PC-3 (cell line): ENCODE measurements around the gene MYLK.

Experiments
- EZH2 ChIP-seq: fragments of 300-600 bp; sonication (generic); IDR thresholded peaks from one replicate; pipeline ENCODE4 v1.6.1; 2017; ENCODE audit warnings: antibody characterized with exemption, mild to moderate bottlenecking, low read length; ENCODE audit not compliant: unreplicated experiment
- TF ChIP-seq, protein P1 (sequence below): fragments of 300-600 bp; sonication (generic); conservative IDR thresholded peaks from 2 replicates; pipeline ENCODE4 v1.5.1; 2017; ENCODE audit warnings: antibody characterized with exemption, low read depth, mild to moderate bottlenecking, low read length

DNA sequence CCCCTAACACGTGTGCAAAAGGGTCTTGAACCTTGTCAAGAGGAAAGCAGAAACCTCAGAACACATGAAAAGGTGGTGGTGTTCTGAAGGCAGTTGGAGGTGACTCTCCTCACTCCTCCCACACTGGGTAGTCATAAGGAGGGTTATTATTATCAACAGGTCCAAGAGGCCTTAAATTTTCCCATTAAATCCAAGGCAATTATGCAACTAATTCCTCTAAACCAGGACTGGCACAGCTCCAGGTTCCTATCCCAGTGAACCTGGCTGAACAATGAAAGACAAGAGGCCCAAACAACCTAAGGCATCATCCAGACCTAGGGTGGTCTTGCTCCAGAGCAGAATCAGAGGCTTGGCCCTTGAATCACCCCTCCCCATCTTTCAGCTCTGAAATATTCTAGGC, 15.0 kb downstream of the MYLK start:
- TF ChIP-seq, protein P1, sequence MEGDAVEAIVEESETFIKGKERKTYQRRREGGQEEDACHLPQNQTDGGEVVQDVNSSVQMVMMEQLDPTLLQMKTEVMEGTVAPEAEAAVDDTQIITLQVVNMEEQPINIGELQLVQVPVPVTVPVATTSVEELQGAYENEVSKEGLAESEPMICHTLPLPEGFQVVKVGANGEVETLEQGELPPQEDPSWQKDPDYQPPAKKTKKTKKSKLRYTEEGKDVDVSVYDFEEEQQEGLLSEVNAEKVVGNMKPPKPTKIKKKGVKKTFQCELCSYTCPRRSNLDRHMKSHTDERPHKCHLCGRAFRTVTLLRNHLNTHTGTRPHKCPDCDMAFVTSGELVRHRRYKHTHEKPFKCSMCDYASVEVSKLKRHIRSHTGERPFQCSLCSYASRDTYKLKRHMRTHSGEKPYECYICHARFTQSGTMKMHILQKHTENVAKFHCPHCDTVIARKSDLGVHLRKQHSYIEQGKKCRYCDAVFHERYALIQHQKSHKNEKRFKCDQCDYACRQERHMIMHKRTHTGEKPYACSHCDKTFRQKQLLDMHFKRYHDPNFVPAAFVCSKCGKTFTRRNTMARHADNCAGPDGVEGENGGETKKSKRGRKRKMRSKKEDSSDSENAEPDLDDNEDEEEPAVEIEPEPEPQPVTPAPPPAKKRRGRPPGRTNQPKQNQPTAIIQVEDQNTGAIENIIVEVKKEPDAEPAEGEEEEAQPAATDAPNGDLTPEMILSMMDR: no peak
- TF ChIP-seq EZH2: no peak
